ENCODE results near the gene CRNN.

CRNN gene

GRCh38 chr1:152367436-152367835 is 46.6 kb downstream of the CRNN start:
- no peak for DNase-seq
- in situ Hi-C loops (cut with HindIII; ENCODE audit: low pct_ligation_motif_present, low pct_unique_long_range_greater_than_20kb, low sequenced_read_pairs) = no loop called here

DNA sequence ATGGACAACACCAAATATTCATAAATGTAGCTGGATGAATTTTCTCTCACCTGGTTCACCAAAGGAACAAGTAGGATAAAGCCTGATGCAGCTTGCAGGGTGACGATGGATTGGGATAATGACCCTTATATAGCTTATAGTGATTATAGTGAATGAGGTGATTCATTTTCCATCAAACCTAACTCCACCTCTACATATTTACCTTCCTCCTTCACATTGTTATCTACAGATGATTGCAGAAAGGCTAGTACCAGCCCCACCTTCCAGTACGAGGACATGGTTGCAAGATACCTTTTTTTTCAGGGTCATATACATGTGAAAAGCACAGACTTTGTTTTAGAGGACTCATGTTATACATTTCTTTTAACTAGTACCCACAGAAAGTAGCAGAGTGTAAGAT is 54.2 kb downstream of the CRNN start, which contains the start of gene FLG2:
TSS of gene FLG2 (minus strand) at position 101 of the 400 bp plus-strand sequence. CDS start 1,122 bp downstream, outside the sequence.
- no peak for DNase-seq
- in situ Hi-C loops (cut with HindIII; ENCODE audit: low pct_ligation_motif_present, low pct_unique_long_range_greater_than_20kb, low sequenced_read_pairs) = no loop called here

Measured in ACHN (cell line).